SHP77 treated with DMSO at 0.1 percent for 48 hours (cell line): ENCODE results near the gene GHR.

Experiments
- DNase-seq: peaks from one replicate; lab custom pipeline; 2025; lab: John Stamatoyannopoulos, UW

Gene GHR

GRCh38 chr5:42423285-42424165 lies at the start of gene GHR:
TSS of gene GHR (plus strand) at chr5:42423439. CDS start at chr5:42565875, 142,436 bp downstream.
- peak; percentile 82 for DNase-seq

- no peak for DNase-seq
Measured at GRCh38 chr5:42374679-42375273, 48.5 kb upstream of the GHR start.

- DNase-seq = no peak
Measured at GRCh38 chr5:42377496-42377895, 45.7 kb upstream of the GHR start.

GRCh38 chr5:42381973-42382372 lies 41.3 kb upstream of the GHR start:
- DNase-seq = no peak

GRCh38 chr5:42387563-42387962 lies 35.7 kb upstream of the GHR start:
- DNase-seq = no peak

- DNase-seq = no peak
Measured at GRCh38 chr5:42390115-42390514, 33.1 kb upstream of the GHR start.

DNA sequence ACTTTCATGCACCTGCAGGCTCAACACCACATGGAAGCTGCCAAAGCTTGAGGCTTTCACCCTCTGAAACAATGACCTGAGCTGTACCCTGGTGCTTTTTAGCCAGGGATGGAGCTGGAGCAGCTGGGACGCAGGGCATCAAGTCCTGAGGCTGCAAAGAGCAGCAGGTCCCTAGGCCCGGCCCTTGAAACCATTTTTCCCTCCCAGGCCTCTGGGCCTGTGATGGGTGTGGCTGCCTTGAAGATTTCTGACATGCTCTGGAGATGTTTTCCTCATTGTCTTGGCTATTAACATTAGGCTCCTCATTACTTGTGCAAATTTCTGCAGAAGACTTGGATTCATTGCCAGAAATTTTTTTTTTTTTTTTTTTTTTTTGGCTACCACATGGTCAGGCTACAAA lies 30.3 kb upstream of the GHR start:
- no peak for DNase-seq

GRCh38 chr5:42396111-42396510 lies 27.1 kb upstream of the GHR start:
- no peak for DNase-seq

- no peak for DNase-seq
Measured at GRCh38 chr5:42397267-42397666, 26.0 kb upstream of the GHR start.

GRCh38 chr5:42399702-42400101 lies 23.5 kb upstream of the GHR start:
- no peak for DNase-seq

DNA sequence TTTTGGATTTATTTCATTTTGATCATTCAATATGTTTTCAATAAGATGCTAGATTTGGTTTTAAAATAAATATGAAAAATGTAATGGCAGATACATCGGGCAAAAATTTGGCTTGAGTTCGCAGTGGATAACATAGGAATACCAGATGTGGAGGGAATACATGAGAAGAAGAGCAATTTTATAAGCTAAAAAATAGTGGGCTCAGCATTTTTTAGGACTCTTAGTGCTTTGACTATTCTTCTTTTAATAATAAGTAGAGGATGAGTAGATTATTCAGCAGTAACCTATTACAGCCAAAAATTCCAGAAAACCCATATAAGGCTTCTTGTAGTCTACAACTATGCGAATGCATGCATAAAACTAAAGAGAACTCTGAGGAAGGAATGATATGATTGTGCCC lies 22.8 kb upstream of the GHR start:
- no peak for DNase-seq

GRCh38 chr5:42403236-42403635 lies 20.0 kb upstream of the GHR start:
- no peak for DNase-seq

DNA sequence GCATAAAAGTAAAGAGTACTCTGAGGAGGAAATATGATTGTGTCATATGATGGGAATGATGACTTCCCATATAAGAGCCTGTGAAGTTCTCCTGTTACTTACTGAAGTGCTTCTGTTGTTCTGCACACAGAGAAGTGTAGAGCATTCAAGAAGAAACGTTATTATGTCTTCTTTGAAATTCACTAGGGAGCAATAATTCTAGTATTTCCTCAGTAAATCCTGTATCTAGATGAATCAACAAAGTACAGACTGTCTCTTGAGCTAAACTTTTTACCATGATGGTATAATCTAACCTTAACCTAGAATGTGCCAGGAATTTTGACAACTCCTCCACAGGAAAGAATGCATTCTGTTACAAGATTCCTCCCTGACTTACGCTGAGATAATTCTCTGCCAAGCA lies 18.9 kb upstream of the GHR start:
- DNase-seq = no peak

DNA sequence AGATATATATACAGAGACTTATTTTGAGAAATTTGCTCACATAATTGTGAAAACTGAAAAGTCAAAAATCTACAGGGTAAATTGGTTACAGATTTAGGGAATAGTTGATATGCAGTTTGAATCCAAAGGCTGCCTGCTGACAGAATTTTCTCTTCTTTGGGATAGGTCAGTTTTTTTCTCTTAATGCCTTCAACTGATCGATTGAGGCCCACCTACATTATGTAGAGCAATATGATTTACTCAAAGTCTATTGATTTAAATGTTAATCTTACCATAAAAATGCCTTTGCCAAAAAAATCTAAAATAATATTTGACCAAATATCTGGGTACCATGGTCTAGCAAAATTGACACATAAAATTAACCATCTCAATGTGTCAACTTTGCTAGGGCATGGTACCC lies 3.9 kb upstream of the GHR start:
- no peak for DNase-seq

DNA sequence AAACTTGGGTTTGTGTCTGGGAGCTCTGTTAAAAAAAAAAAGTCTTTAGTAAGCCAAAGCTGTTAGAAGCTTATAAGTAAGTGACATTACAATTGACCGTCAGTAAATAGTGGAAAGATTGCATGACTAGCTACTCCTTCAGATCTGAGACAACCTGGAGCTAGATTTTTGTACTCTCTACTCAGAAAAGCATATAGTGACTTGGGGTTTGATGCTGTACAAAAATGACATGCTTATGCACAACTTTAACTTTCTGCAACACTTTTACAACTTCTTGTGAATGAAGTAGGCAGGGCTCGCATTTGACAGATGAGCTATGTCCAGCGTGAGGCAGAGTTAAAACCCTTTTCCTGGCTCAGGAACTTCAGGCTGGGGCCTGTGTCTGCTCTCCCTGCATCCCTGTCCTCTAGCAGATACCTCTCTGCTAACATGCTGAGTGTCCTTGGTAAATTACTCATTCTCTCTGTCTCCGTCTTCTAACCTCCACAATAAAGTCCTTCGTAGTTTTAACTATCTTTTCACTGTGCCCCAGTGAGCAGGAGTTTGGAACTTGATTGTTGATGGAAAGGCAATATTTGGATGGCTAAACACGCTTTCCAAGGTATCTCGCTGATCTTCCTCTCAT lies 471 bp upstream of the GHR start:
- no peak for DNase-seq

DNA sequence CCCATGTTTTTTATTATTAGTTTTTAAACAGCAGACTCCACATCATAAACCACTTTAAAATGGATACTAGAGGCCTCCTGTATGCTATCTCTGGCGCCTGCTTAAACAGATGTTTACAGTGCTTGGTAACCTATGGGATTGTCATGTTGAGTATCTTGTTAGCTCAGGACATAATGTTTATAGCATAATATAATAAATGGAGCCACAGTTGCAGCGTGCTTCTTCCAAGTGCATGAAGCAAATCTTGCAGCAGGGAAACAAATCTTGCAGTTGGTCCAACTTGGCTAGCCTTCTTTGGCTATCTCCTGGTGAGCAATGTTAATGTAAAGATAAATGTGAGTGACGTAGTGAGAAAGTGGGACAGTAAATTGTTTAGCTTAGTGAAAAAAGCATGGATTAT lies 2.8 kb downstream of the GHR start:
- DNase-seq = no peak

- DNase-seq = no peak
Measured at GRCh38 chr5:42429694-42430093, 6.5 kb downstream of the GHR start.

- DNase-seq = no peak
Measured at GRCh38 chr5:42434047-42434724, 10.9 kb downstream of the GHR start.

GRCh38 chr5:42436051-42436450 lies 12.8 kb downstream of the GHR start:
- no peak for DNase-seq

DNA sequence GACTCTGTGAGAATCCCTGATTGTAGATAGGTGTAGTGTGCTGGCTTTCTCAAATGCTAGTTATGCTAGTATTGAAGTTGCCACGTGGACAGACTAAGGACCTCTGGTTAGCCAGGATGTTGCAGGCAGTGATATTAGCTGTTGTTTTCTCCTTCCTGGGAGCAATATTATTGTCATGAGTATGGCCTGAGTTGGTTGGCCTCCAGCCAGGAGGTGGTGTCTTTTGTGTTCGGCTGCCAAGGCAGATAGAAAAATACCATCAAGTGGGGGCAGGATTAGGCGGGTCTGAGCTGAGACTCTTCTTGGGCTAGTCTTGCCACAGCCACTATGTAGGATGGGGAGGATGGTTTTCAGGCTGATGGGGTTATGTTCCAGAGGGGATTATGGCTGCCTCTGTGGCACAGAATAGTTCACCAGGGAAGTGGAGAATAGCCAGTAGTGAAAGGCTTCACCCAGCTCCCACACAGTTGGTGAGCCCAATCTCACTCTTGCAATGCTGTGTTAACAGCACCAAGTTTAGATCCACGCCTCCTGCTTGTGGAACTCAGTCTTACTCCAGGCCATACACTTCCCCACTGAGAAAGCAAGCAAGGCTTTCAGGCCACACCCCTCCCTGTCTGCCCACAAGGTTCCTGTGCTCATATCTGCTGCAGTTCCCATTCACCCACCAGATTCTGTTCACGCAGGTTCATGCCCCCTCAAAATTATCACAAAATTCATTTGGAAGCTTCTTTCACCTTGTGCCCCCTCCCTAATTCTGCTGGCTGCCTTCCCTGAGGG lies 31.2 kb downstream of the GHR start:
- DNase-seq = no peak

GRCh38 chr5:42461033-42461432 lies 37.8 kb downstream of the GHR start:
- no peak for DNase-seq

DNA sequence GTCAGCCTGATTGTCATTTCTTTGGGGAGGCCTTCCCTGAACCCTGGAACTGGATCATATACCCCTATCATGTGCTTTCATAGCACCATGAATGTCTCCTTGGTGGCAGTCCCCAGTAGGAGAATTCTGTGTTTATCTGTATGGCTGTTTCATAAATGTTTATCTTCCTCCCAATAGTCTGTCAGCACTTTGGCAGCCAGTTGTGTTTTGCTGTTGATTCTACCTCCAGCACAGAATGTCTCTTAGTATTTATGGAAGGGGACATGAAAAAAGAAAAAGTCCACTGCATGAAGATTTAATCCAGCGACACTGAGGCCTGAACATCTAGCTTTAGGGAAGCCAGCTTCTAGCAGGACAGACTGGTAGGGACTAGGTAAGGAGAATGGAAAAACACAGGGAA lies 38.3 kb downstream of the GHR start:
- DNase-seq = no peak
